Stimulated activated effector memory CD8-positive, alpha-beta T cell treated with anti-CD3 and anti-CD28 coated beads, Interleukin-12 subunit alpha, Interleukin-12 subunit beta, amount 100 ng/mL, for 72 hours (primary cell): ENCODE measurements around the gene PXYLP1.
"Not testable (repeated sequence)": the region's sequence is repeated elsewhere in the genome, so short reads cannot be mapped to it uniquely, and the experiment has no call there.

Experiments used
- ATAC-seq: fragments of 150-1000 bp; cut with Tn5 transposase; 2 replicates; pipeline ENCODE4 v1.10.0; 2021
- DNase-seq, 2 donors: peaks; one replicate each; pipeline ENCODE4 v3.0.0; 2021 to 2022; ENCODE audit warnings: low spot score in 2 of 2
- H3K27ac Mint-ChIP-seq: one replicate; pipeline ENCODE4 v1.8.0; 2022; ENCODE audit warnings: mild to moderate bottlenecking, mixed read lengths
- H3K36me3 Mint-ChIP-seq: one replicate; pipeline ENCODE4 v1.8.0; 2022; ENCODE audit warnings: mild to moderate bottlenecking, mixed read lengths
- H3K4me1 Mint-ChIP-seq: one replicate; pipeline ENCODE4 v1.8.0; 2022; ENCODE audit warnings: mixed read lengths
- H3K4me3 Mint-ChIP-seq: one replicate; pipeline ENCODE4 v1.8.0; 2022; ENCODE audit warnings: mild to moderate bottlenecking, mixed read lengths
- H3K9me3 Mint-ChIP-seq: one replicate; pipeline ENCODE4 v1.8.0; 2022; ENCODE audit warnings: mixed read lengths

PXYLP1 gene, protein sequence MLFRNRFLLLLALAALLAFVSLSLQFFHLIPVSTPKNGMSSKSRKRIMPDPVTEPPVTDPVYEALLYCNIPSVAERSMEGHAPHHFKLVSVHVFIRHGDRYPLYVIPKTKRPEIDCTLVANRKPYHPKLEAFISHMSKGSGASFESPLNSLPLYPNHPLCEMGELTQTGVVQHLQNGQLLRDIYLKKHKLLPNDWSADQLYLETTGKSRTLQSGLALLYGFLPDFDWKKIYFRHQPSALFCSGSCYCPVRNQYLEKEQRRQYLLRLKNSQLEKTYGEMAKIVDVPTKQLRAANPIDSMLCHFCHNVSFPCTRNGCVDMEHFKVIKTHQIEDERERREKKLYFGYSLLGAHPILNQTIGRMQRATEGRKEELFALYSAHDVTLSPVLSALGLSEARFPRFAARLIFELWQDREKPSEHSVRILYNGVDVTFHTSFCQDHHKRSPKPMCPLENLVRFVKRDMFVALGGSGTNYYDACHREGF

DNA sequence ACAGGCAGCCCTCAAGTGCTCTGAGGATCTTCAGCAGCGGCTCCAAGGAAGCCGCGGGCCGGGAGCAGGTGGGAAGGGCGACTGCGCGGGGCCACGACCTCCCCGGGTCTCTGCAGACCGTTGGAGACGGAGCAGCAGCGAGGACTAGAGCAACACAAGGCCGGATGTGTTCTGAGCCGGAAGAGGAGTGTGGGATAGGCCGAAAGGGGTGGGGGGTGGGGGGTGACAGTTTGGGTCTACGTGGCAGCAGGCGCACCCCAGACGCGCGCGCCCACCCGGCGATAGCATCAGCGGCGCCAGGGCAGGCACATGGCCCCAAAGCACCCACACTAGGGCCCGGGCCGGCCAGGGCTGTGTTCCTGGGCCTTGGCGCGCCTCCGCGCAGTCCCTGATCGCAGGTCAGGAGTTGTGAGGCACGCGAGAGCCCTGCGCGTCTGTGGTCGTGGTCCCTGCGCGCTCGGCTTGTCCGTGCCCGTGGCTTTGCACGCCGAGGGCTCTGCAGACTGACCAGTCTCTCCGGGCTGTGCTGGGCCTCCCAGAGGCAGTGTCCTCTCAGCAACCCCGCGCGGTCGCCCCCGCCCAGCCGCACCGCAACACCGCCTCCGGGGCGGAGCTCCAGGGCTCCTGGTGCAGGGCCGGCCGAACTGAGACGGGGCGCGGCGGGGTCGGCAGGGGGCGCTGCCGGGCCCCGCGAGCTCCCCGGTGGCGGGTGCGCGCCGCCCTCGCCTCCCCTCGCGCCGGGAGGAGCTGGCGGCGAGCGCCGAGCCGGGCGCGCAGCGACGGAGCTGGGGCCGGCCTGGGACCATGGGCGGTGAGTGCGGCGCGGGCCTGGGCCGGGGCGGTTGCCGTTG, at the start of gene PXYLP1:
Gene PXYLP1 (plus strand): TSS at position 725 of the 851 bp plus-strand sequence. CDS start 28,351 bp downstream, outside the sequence.
- Mint-ChIP-seq H3K4me1 (peaks cover 55% of the 10 kb centered on the region), H3K4me3 (peak within 1 kb of the TSS; percentile 87), H3K36me3 (peaks cover 12% of the 10 kb centered on the region), H3K27ac (peak within 1 kb of the TSS; percentile 97), H3K9me3 (no peaks in the 10 kb centered on the region)
- ATAC-seq (peak; percentile 94), DNase-seq (peak; percentile 91 to 95)

DNA sequence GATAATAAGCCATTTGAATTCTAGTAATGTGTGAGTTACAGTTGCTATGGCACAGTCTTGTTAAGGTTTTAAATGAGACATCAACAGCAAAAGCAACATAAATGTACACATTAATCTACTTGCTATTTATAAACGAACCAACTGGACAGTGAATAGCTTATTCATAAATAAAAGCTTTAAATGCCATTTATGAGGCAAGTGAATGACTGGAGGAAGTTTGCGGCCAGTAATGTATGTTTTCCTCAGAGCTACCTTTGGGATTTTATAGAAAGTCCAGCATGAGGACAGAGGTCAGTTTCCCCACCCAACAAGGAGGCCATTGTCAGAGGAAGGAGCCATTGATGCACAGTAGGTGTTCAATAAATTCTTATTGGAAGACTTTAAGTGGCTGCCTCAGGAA, 48.0 kb upstream of the PXYLP1 start:
- no peaks in the 10 kb centered on the region for H3K9me3 Mint-ChIP-seq
- H3K36me3 Mint-ChIP-seq: no peaks in the 10 kb centered on the region

DNA sequence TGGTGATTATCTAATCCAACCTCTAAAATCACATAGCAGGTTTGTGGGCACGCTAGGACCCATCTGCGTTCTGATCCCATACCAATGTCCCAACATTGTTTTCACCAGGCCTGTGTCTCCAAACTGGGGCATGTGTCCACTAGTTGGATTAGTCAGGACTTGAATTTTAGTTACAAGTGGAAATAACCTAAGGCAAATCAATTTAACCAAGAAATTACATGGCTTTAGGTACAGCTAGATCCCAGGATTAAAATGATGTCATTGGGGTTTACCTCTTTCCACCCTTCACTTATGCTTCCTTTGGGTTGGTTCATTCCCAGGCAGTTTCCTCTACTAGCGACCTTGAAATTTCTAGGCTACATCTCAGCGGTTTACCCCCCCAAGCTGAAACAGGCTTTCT, 47.2 kb upstream of the PXYLP1 start:
- no peak for DNase-seq
- Mint-ChIP-seq H3K4me1 (no peaks in the 10 kb centered on the region), H3K36me3 (no peaks in the 10 kb centered on the region), H3K27ac (no peak overlapping the region), H3K9me3 (no peaks in the 10 kb centered on the region), H3K4me3 (no peak overlapping the region)
- ATAC-seq: no peak

More for the DNA sequence above, 48.0 kb upstream of the PXYLP1 start:
- Mint-ChIP-seq H3K27ac (no peak overlapping the region), H3K4me3 (no peak overlapping the region), H3K4me1 (no peaks in the 10 kb centered on the region)
- ATAC-seq (no peak), DNase-seq (no peak)

DNA sequence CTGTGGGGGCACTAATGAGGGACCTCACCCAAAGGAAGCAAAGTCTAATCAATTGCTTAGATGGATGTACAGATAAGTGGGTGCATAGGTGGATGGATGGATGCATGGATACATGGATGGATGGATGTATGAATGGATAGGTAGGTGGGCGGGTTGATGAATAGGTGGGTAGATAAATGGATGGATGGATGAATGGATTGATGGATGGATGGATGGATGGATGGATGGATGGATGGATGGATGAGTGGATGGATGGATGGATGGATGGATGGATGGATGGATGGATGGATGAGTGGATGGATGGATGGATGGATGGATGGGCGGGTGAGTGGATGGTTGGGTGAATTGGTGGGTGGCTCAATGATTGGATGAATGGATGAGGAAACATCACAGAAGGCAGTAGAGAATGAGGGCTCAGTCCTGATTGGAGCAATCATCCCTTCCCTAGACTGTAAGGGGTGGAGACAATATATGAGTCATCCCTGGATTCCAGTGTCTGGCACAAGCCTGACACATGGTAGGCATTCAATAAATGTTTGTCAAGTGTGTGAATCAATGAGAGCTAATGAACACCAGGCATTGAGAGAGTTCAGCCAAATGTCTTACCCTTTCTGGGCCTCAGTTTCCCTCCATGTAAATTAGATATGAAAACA, 40.4 kb upstream of the PXYLP1 start:
- no peak overlapping the region for H3K4me3 Mint-ChIP-seq
- no peaks in the 10 kb centered on the region for H3K36me3 Mint-ChIP-seq
- DNase-seq (no peak), ATAC-seq (no peak)
- peaks cover 12% of the 10 kb centered on the region for H3K4me1 Mint-ChIP-seq
- H3K27ac Mint-ChIP-seq: no peak overlapping the region
- H3K9me3 Mint-ChIP-seq: no peaks in the 10 kb centered on the region

DNA sequence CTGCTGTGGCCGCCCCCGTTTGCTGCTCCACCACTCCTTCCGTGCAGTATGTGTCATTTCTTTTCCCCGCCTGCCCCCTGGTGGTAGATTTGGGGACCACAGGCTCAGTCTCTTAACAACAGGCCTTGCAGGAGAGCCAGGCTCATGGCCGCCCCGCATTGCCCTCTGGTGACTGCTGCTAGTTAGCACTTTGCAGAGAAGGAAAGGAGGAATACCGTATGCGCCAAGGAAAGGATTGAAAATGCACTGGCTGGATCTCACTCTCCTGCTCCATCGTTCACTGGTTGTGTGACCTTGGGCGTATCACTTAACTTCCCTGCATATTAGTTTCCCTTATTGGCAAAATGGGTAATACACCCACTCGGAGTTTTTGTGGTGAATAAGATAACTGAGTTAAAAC, 39.3 kb upstream of the PXYLP1 start:
- peaks cover 12% of the 10 kb centered on the region for H3K4me1 Mint-ChIP-seq
- DNase-seq (peak; percentile 99 to 100), ATAC-seq (peak; percentile 99)
- no peak overlapping the region for H3K27ac Mint-ChIP-seq
- no peak overlapping the region for H3K4me3 Mint-ChIP-seq
- H3K36me3 Mint-ChIP-seq: no peaks in the 10 kb centered on the region
- H3K9me3 Mint-ChIP-seq: no peaks in the 10 kb centered on the region

DNA sequence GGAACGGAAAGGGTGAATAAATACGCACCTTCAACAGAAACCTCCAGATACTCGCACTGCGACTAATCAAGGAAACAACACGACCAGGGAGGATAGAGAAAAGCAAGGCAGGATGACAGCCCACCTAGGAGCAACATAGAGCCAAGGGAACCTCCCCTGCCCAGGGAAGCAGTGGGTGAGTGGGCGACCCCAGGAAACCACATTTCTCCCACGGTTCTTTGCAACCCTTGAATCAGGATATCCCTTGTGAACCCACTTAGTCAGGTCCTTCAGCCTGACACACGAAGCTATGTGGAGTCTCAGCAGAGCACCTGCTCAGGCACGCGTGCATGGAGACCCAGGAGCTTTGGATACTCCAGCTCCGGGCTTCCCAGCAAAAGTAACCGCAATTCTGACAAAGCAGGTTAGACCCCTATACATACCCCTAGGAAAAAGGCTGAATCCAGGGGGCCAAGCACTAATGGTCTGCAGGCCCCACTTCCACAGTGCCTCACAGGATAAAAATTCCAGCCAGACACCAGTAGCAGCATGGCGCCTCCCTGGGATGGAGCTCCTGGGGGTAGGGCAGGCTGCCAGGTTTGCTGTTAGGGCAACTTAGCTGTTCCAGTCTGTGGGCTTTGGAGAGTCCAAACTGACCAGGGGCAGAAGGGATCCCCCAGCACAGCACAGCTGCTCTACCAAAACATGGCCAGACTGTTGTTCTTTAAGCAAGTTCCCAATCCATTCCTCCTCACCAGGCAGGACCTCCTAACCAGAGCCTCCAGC, 38.4 kb upstream of the PXYLP1 start:
- no peak overlapping the region for H3K27ac Mint-ChIP-seq
- peaks cover 12% of the 10 kb centered on the region for H3K4me1 Mint-ChIP-seq
- ATAC-seq (no peak), DNase-seq (no peak)
- no peaks in the 10 kb centered on the region for H3K36me3 Mint-ChIP-seq
- no peak overlapping the region for H3K4me3 Mint-ChIP-seq
- no peaks in the 10 kb centered on the region for H3K9me3 Mint-ChIP-seq

DNA sequence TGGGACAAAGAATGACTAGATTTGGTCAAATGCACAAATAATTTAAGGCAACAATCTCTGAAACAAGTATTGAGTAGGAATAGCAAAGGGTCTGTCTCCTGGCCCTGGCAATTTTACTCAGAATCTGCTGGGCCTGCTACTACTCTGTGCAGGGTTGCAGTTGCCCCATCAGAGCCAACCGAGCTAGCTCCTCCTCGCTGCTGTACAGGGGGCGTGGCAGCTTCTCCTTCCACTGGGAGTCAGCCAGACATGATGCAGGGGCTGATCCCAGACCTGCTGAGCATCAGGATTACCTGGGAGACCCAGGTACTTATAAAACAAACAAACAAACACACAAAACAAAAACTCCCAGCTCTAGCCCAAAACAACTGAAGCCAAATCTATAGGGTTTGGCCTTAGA, 30.5 kb upstream of the PXYLP1 start:
- H3K36me3 Mint-ChIP-seq: no peaks in the 10 kb centered on the region
- no peak overlapping the region for H3K4me3 Mint-ChIP-seq
- DNase-seq (no peak), ATAC-seq (peak; percentile 34)
- no peaks in the 10 kb centered on the region for H3K4me1 Mint-ChIP-seq
- H3K9me3 Mint-ChIP-seq: no peaks in the 10 kb centered on the region
- no peak overlapping the region for H3K27ac Mint-ChIP-seq

DNA sequence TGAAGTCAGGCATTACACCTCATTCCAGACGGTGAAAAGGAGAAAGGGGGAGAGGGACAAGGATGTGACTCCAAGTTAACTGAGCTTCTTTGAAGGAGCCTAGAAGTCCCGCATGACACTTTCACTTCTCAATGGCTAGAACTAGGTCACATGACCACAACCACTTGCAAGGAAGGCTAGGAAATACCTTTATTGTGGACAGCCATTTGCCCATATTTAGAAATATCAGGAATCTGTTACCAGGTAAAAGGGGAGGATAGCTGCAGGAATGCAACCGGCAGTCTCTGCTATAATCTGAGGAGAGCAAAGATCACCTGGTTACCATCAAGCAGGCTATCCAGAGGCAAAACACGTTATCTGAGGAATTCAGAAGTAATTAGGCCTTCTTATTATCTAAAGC, 28.9 kb upstream of the PXYLP1 start:
- no peaks in the 10 kb centered on the region for H3K36me3 Mint-ChIP-seq
- no peaks in the 10 kb centered on the region for H3K9me3 Mint-ChIP-seq
- ATAC-seq (no peak), DNase-seq (no peak)
- no peaks in the 10 kb centered on the region for H3K4me1 Mint-ChIP-seq
- no peak overlapping the region for H3K4me3 Mint-ChIP-seq
- no peak overlapping the region for H3K27ac Mint-ChIP-seq

DNA sequence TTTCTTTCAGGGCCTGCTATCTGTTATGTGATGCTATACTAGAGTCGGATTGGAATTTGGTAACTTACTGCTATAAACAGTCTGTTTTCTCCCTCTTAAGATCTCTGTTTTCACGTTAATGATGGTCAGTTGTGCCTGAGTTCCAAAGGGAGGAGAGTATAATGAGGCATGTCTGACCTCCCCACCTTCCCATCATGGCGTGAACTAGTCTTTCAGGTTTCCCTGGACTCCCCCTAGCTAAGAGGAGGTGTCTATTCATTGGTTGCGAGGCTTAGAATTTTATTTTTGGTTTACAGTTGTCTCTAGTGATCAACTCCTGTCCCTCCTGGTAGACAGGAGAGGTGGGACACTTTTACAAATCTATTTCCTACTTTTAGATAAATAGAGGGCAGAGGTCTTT, 27.8 kb upstream of the PXYLP1 start:
- no peaks in the 10 kb centered on the region for H3K9me3 Mint-ChIP-seq
- H3K36me3 Mint-ChIP-seq: no peaks in the 10 kb centered on the region
- H3K4me1 Mint-ChIP-seq: no peaks in the 10 kb centered on the region
- DNase-seq: no peak
- no peak overlapping the region for H3K4me3 Mint-ChIP-seq
- peak overlapping the region; percentile 23 for H3K27ac Mint-ChIP-seq
- ATAC-seq: no peak

DNA sequence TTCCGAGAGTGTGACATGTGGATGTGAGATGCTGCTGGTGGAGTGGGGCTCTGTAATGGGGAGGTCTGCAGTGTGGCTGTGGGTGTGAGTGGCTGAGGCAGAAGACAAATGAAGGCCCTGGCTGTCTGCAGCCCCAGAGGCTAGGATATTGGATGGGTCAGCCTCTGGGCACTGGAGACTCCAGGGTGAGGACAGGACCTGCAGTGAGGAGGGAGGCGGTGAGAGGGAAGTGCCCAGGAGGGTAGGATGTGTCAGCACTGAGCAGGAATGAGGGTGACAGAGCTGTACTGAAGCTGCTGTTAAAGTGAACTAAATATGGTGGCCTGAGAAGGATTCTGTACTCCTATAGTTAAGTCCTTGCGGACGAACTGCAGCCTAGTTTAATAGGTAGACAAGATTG, 27.3 kb upstream of the PXYLP1 start:
- H3K36me3 Mint-ChIP-seq: no peaks in the 10 kb centered on the region
- H3K9me3 Mint-ChIP-seq: no peaks in the 10 kb centered on the region
- peak; percentile 51 for ATAC-seq
- H3K27ac Mint-ChIP-seq: peak overlapping the region; percentile 23
- no peak overlapping the region for H3K4me3 Mint-ChIP-seq
- DNase-seq: no peak
- H3K4me1 Mint-ChIP-seq: no peaks in the 10 kb centered on the region

DNA sequence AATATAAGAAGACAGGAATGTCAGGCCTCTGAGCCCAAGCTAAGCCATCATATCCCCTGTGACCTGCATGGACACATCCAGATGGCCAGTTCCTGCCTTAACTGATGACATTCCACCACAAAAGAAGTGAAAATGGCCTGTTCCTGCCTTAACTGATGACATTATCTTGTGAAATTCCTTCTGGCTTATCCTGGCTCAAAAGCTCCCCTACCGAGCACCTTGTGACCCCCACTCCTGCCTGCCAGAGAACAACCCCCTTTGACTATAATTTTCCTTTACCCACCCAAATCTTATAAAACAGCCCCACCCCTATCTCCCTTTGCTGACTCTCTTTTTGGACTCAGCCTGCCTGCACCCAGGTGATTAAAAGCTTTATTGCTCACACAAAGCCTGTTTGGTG, 20.3 kb upstream of the PXYLP1 start:
- H3K27ac Mint-ChIP-seq, H3K4me1 Mint-ChIP-seq, H3K36me3 Mint-ChIP-seq, H3K9me3 Mint-ChIP-seq, ATAC-seq, H3K4me3 Mint-ChIP-seq, DNase-seq: not testable (repeated sequence)

DNA sequence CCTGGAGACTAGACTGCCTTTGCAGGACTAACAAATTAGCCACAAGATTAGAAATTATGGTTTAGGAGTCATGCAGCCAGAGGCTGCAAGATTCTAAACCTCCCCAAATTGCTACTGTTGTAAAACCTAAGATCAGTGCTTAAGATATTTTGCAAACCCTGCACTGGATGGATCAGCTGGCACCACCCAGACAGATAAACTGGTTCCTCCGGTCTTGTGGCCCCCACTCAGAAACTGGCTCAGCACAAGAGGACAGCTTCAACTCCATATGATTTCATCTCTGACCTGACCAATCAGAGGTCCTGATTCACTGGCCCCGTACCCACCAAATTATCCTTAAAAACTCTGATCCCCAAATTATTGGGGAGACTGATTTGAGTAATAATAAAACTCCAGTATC, 19.5 kb upstream of the PXYLP1 start:
- no peak overlapping the region for H3K4me3 Mint-ChIP-seq
- H3K9me3 Mint-ChIP-seq: no peaks in the 10 kb centered on the region
- no peaks in the 10 kb centered on the region for H3K4me1 Mint-ChIP-seq
- DNase-seq (no peak), ATAC-seq (no peak)
- no peak overlapping the region for H3K27ac Mint-ChIP-seq
- no peaks in the 10 kb centered on the region for H3K36me3 Mint-ChIP-seq

DNA sequence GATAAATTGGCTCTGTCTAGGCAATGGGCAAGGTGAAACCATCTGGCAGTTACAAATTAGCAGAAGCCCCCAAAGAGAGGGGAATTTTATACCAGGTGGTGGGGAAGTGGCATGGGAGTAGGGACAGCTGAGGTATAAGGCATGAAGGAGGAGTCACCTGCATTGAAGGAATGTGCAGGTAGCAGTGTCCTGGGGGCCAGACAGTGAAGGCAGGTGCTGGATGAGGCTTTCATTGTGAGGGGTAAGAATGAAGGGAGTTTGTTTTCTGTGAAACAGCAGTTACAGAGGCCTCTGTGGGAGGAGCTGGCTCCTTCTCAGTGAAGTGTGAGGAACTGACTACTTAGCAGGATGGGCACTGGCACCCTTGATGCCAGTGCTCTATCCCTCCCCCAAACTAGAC, 19.1 kb upstream of the PXYLP1 start:
- no peaks in the 10 kb centered on the region for H3K36me3 Mint-ChIP-seq

DNA sequence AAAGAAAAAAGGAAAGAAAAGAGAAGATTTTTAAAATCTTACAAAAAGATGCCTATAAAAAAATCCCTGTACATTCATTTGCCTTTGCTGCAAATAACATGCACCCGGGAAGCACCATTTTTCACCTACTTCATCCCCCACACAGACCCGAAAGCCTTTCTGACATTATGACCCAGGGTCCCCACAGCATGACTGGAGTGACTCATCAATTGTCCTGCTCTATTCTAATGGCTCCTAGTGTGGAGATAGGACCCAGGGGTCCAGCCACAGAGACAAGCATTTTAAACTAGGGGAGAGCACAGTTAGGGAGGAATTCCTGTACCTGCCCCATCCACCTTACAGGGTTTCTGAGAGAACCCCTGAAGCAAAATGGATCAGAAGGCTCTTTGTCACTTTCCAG, 14.7 kb upstream of the PXYLP1 start:
- no peaks in the 10 kb centered on the region for H3K9me3 Mint-ChIP-seq

More for the DNA sequence above, 19.1 kb upstream of the PXYLP1 start:
- H3K4me3 Mint-ChIP-seq: no peak overlapping the region
- H3K27ac Mint-ChIP-seq: no peak overlapping the region
- no peaks in the 10 kb centered on the region for H3K9me3 Mint-ChIP-seq
- no peaks in the 10 kb centered on the region for H3K4me1 Mint-ChIP-seq
- DNase-seq (no peak), ATAC-seq (no peak)

DNA sequence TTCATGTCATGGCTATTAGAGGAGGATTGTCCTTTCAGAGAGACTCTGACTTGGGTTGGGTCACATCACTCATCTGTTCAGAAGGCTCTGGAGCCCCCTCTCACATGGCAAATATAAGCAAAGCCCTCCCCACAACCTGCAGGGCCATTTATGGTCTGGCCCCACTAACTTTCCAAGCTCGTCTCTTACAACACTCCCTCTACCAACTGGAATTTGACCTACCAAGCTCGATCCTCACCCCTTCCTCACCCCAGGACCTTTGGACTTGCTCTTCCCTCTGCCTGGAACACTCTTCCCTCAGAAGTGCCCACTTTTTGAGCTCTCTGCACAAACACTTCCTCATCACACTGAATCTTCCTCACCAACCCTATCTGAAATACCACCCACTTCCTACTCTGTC, 14.2 kb upstream of the PXYLP1 start:
- H3K4me3 Mint-ChIP-seq: no peak overlapping the region
- DNase-seq (no peak), ATAC-seq (no peak)
- H3K27ac Mint-ChIP-seq: no peak overlapping the region
- H3K36me3 Mint-ChIP-seq: no peaks in the 10 kb centered on the region
- H3K9me3 Mint-ChIP-seq: no peaks in the 10 kb centered on the region
- H3K4me1 Mint-ChIP-seq: no peaks in the 10 kb centered on the region

More for the DNA sequence above, 14.7 kb upstream of the PXYLP1 start:
- no peaks in the 10 kb centered on the region for H3K4me1 Mint-ChIP-seq
- DNase-seq (no peak), ATAC-seq (no peak)
- no peak overlapping the region for H3K4me3 Mint-ChIP-seq
- H3K27ac Mint-ChIP-seq: no peak overlapping the region
- H3K36me3 Mint-ChIP-seq: no peaks in the 10 kb centered on the region
